Vagina (tissue), 2 donors: ENCODE results near the gene MATK.

Experiments
- CTCF ChIP-seq, 3 experiments: fragments of 450-650 bp in 2 of 3; fragments of 200-600 bp in 1 of 3; sonication (generic) in 1 of 3; IDR thresholded peaks; one replicate each; pipeline ENCODE4 v1.5.1; 2017 to 2019; ENCODE audit warnings: antibody characterized with exemption in 3 of 3, mild to moderate bottlenecking in 2 of 3, moderate library complexity in 2 of 3
- POLR2A ChIP-seq, 2 donors: fragments of 450-650 bp; IDR thresholded peaks; one replicate each; pipeline ENCODE4 v1.6.1; 2017; ENCODE audit warnings: antibody characterized with exemption in 2 of 2, mild to moderate bottlenecking in 2 of 2, moderate library complexity in 2 of 2
- POLR2AphosphoS5 ChIP-seq, 2 donors: sonication (generic); formaldehyde crosslinking; IDR thresholded peaks; one replicate each; pipeline ENCODE4 v1.9.0; 2017; ENCODE audit warnings: antibody characterized with exemption in 2 of 2, mild to moderate bottlenecking in 2 of 2, low read depth in 1 of 2; ENCODE audit not compliant: insufficient read depth in 1 of 2

- TF ChIP-seq CTCF (IDR thresholded peaks at IDR 0.05): no peak
- no peak for TF ChIP-seq POLR2A (IDR thresholded peaks at IDR 0.05)
- TF ChIP-seq POLR2AphosphoS5 (IDR thresholded peaks at IDR 0.05; ENCODE audit: insufficient read depth in 1 of 2, low read depth in 1 of 2): no peak
Observed at GRCh38 chr19:3773814-3774515, 12.2 kb downstream of the MATK start.
